Fibroblast of villous mesenchyme (primary cell): ENCODE measurements around the gene INHA. TPM values are rescaled to one million over a fixed set of nuclear protein-coding genes. Genes with fewer than 3 reads are reported as not detected.

ENCODE experiments used
- DNase-seq: peaks from one replicate; pipeline ENCODE4 v3.0.0-alpha.2; 2010; ENCODE audit warnings: low read depth
- H3K4me3 ChIP-seq: 2 replicates; pipeline ENCODE4 v1.5.1; 2011; ENCODE audit warnings: low read depth, mild to moderate bottlenecking, low read length
- total RNA-seq: library from RNA; depleted of rRNA; stranded (reverse); fragments of >200 nt; gene quantifications from 2 replicates; pipeline ENCODE4 v1.2.3, GENCODE V29; 2012
- TF ChIP-seq, protein P1 (sequence below): IDR thresholded peaks from 2 replicates; pipeline ENCODE4 v1.5.1; 2012; ENCODE audit warnings: low read depth, mild to moderate bottlenecking, low read length; ENCODE audit not compliant: insufficient read depth

Gene INHA
- total RNA-seq, 1 donor: 0.43 TPM

DNA sequence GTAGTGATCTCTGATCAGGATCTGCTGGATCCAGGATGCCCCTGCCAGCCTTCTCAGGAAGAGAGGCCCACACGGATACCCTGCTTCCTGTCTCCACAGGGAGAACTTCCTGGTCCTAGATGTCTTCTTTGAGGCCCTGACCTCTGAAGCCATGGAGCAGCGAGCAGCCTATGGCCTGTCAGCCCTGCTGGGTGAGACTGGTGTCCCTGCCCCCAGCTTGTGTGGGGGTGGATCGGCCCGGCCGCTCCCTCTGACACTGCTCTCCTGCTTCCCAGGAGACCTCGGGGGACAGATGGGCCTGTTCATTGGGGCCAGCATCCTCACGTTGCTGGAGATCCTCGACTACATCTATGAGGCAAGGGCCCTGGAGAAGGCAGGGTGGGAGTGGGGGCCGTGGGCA is 35.1 kb upstream of the INHA start:
- no peak for DNase-seq
- TF ChIP-seq, protein P1, sequence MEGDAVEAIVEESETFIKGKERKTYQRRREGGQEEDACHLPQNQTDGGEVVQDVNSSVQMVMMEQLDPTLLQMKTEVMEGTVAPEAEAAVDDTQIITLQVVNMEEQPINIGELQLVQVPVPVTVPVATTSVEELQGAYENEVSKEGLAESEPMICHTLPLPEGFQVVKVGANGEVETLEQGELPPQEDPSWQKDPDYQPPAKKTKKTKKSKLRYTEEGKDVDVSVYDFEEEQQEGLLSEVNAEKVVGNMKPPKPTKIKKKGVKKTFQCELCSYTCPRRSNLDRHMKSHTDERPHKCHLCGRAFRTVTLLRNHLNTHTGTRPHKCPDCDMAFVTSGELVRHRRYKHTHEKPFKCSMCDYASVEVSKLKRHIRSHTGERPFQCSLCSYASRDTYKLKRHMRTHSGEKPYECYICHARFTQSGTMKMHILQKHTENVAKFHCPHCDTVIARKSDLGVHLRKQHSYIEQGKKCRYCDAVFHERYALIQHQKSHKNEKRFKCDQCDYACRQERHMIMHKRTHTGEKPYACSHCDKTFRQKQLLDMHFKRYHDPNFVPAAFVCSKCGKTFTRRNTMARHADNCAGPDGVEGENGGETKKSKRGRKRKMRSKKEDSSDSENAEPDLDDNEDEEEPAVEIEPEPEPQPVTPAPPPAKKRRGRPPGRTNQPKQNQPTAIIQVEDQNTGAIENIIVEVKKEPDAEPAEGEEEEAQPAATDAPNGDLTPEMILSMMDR: no peak
- H3K4me3 ChIP-seq: no peak overlapping the region

DNA sequence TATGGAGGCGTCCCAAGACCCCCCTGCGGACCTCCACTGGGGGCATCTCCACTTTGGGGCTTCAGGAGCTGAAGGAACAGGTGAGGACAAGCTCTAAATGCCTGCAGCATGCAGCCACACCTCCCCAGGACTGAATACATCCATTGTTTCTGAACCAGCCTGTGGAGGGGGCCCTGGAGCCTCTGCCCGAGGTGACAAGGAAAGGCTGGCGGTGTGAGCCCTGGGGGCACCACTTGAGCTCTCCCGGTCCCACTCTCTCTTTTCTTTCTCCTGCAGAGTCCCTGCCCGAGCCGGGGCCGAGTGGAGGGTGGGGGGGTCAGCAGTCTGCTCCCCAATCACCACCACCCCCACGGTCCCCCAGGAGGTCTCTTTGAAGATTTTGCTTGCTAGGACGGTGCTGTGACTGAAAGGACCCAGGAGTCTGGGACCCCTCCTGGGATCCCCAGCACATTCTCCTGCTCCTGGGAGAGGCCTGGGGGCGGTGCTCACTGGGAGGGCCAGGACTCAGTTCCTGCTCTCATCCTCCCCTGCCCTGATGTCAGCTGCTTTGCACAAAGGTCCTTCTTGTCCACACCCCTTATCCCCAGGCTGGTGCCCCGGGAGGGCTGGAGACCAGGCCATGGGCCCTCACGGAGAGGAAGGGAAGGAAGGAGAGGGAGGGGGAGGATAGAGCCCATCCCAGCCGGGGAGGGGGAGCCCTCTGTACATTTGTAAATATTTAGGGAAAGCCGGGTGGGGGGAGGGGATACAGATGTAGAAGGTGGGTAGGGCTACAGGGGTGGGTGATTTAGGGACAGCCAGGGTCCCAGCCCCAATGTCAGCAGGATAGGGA is 34.2 kb upstream of the INHA start:
- TF ChIP-seq, protein P1: no peak
- H3K4me3 ChIP-seq: no peak overlapping the region
- DNase-seq: no peak

DNA sequence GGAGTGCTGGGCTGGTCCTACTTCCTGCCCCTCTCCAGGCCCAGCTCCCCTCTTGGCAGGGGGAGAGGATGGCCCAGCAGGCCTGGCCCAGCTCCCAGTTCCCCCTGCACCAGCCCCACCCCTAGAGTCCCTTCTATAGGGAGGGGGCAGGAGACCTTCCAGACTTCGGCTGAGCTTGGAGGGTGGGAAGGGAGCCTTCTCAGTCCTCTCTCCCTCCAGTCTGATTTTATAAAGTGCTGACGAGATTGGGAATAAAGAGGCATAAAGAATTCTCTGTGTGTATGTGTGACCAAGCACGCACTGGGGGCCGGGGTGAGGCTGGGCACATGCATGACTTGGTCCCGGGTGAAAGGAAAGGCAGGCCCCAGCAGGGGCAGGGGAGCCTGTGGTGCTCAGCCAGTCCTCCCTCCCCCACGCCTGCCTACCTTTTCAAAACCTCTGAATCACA is 33.6 kb upstream of the INHA start:
- no peak overlapping the region for H3K4me3 ChIP-seq
- TF ChIP-seq, protein P1: no peak
- no peak for DNase-seq

DNA sequence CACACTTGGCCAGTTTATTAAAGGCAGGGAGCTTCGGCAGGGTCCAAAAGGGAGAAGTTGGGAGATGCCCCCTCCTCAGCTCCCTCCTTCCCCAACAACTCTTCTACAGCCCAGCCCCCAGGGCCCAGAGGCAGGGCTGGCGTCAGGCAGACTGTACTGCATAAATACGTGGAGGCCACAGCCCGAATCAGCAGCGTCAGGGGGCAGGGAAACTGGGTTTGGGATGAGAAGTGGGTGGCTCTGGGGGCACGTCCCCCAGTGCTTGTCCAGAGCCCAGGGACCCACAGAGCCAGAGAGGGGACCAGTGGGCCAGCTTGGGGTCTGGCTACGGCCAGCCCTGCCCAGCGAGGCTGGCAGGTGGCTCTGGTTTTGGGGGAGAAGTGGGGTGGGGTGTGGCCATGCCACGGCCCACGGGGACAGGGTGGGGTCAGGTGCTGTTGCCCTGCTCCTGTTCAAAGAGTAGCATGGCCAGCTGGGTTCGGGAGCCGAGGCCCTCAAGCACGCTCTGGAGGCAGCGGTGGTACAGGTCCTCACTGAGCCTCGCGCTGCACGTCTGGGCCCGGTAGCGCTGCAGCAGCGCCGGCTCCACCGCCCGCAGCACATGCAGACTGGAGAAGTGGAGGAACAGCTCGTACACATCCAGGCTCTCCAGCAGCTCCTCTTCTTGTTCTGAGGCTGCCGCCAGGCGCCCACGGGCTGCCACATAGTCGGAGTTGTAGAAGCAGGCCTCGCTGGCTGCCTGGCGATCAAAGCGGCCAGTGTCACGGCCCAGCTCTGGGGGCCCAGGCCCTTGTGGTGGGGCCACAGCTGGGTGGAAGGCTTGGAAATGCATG is 32.9 kb upstream of the INHA start:
- DNase-seq: no peak
- no peak overlapping the region for H3K4me3 ChIP-seq
- TF ChIP-seq, protein P1: no peak

DNA sequence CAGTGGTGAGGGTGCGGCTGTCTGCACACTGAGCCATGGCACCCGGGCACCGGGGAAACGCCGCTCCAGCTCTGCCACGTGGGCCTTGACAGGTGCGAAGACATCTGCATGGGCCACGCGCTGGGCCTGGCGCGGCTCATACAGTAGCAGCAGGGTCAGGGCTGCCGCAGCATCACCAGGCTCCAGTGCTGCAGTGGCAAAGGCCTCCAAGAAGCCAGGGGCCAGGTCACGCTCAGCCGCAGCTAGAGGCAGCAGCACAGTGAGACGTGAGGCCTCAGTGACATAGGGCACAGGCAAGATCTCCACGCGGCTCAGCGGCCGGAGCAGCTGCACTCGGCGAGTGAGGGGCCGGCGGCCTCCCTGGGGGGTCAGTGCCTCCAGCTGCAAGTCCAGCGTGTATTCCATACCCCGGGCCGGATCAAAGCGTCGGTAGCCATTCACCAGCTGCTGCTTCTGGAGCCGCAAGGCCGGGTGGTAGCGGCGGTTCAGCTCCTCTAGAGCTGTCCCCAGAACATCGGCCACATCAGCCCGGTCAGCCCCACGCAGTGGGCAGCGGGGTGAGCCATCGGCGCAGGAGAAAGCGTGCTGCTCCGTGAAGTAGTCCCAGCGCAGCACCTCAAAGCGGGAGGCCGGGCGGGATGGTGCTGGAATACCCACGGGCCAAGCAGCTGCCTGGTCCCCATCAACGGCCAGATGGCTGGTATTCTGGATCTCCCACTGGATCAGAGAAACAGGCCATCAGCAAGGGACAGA is 32.0 kb upstream of the INHA start:
- TF ChIP-seq, protein P1: no peak
- H3K4me3 ChIP-seq: no peak overlapping the region
- no peak for DNase-seq

DNA sequence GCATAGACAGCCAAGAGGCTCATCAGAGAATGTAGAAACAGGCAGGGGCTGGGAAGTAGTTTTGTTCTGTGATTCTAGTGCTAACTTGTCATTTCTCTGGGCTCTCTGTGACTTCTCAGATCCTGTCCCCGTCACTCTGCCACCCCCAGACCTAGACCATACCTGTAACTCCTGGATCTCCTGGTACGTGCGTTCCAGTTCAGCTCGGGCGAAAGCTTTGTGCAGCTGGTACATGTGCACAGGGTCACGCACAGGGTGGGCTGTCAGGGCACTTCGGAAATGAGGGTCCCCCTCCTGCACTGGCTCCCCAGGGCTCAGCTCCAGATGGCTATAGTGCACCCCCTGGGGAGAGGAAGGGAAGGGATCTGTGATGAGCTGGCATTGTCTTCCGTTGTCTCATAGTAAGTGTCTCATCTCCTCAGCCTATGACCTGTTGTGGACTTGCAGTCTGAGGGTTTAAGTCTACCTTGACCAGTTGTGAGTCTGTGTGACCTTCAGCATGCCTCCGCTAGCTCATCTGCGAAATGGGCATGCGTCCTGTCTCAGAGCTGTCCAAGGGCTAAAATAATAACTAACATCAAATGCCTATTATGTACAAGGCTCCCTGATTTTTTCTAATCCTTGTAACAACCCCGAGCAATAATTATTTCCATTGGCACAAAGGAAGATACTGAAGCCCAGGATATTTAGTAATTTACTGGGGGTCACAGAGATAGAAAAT is 31.2 kb upstream of the INHA start:
- no peak overlapping the region for H3K4me3 ChIP-seq
- DNase-seq: no peak
- TF ChIP-seq, protein P1: no peak
